PC-9 (cell line): ENCODE data around the gene UPF2. TPM values are rescaled to one million over a fixed set of nuclear protein-coding genes. Genes with fewer than 3 reads are reported as not detected.

Experiments
- BruUV-seq: library from RNA; stranded (reverse); fragments of 400-500 nt; replicated peaks from 2 replicates; lab custom pipeline; 2021; lab: Mats Ljungman, UMichigan
- CTCF ChIA-PET: fragments of 300-600 bp; sonication (Branson Sonifier 250); formaldehyde crosslinking; loops from one replicate; lab custom pipeline; 2022; ENCODE audit warnings: antibody characterized with exemption; lab: Charles Lee
- POLR2A ChIA-PET: fragments of 300-600 bp; sonication (Branson Sonifier 250); formaldehyde crosslinking; loops from one replicate; lab custom pipeline; 2022; ENCODE audit warnings: antibody characterized with exemption; ENCODE audit not compliant: unreplicated experiment; lab: Charles Lee
- DNase-seq, 2 experiments: peaks; one replicate each; pipeline versions ENCODE4 v3.0.0 to v3.0.0-alpha.2; 2015 to 2022; ENCODE audit warnings: mixed read lengths in 1 of 2
- H2AFZ ChIP-seq: fragments of 200-600 bp; sonication (generic); 2 replicates; pipeline ENCODE4 v1.8.1; 2017; ENCODE audit warnings: antibody characterized with exemption
- H3F3A ChIP-seq: fragments of 200-600 bp; sonication (generic); 2 replicates; pipeline ENCODE4 v1.8.1; 2017; ENCODE audit warnings: antibody characterized with exemption, mild to moderate bottlenecking, low read depth; ENCODE audit not compliant: insufficient read depth
- H3K27ac ChIP-seq: fragments of 200-600 bp; sonication (generic); 2 replicates; pipeline ENCODE4 v1.6.1; 2016; ENCODE audit warnings: mixed run types
- H3K27me3 ChIP-seq: fragments of 200-600 bp; sonication (generic); 2 replicates; pipeline ENCODE4 v1.6.1; 2016; ENCODE audit warnings: low read depth, mixed run types; ENCODE audit not compliant: insufficient read depth
- H3K36me3 ChIP-seq: fragments of 200-600 bp; sonication (generic); 2 replicates; pipeline ENCODE4 v1.6.1; 2016; ENCODE audit warnings: low read depth, mixed run types
- H3K4me1 ChIP-seq: fragments of 200-600 bp; sonication (generic); replicated peaks from 2 replicates; pipeline ENCODE4 v1.6.1; 2016; ENCODE audit warnings: mixed run types; ENCODE audit not compliant: insufficient read depth
- H3K4me2 ChIP-seq: fragments of 200-600 bp; sonication (generic); 2 replicates; pipeline ENCODE4 v1.6.1; 2017; ENCODE audit warnings: mixed run types
- H3K4me3 ChIP-seq: fragments of 200-600 bp; sonication (generic); 2 replicates; pipeline ENCODE4 v1.6.1; 2016; ENCODE audit warnings: mixed run types
- H3K79me2 ChIP-seq: fragments of 200-600 bp; sonication (generic); 2 replicates; pipeline ENCODE4 v1.6.1; 2017; ENCODE audit warnings: low read depth, mixed run types
- H3K9me2 ChIP-seq: fragments of 200-600 bp; sonication (generic); 2 replicates; pipeline ENCODE4 v1.8.1; 2017; ENCODE audit warnings: mild to moderate bottlenecking; ENCODE audit not compliant: insufficient read depth
- H3K9me3 ChIP-seq: fragments of 200-600 bp; sonication (generic); 2 replicates; pipeline ENCODE4 v1.8.1; 2016; ENCODE audit warnings: low read depth; ENCODE audit not compliant: insufficient read depth
- H4K20me1 ChIP-seq: fragments of 200-600 bp; sonication (generic); 2 replicates; pipeline ENCODE4 v1.8.1; 2017; ENCODE audit not compliant: insufficient read depth
- EZH2 ChIP-seq: fragments of 200-600 bp; sonication (generic); IDR thresholded peaks from 2 replicates; pipeline ENCODE4 v1.8.0; 2017; ENCODE audit warnings: antibody characterized with exemption, low read depth
- intact Hi-C: fragments of 100-400 bp; cut with micrococcal nuclease; formaldehyde crosslinking; loops from one replicate; pipeline ENCODE4 v1.10.0; 2022; ENCODE audit not compliant: unreplicated experiment
- total RNA-seq: library from RNA; stranded (reverse); gene quantifications from 2 replicates; pipeline ENCODE4 v1.2.3, GENCODE V29; 2021
- TF ChIP-seq, protein P1 (sequence below): fragments of 200-600 bp; sonication (generic); conservative IDR thresholded peaks from 2 replicates; pipeline ENCODE4 v1.6.1; 2017; ENCODE audit warnings: mixed run types, antibody characterized with exemption, mild to moderate bottlenecking, moderate library complexity

UPF2 gene
- total RNA-seq, 1 experiment from 2014 or later = 25.9 TPM

GRCh38 chr10:11896549-11897200, 145.9 kb downstream of the UPF2 start:
- no peak overlapping the region for H3K4me2 ChIP-seq
- no peaks in the 10 kb centered on the region for H3K9me2 ChIP-seq
- no peaks in the 10 kb centered on the region for H3K79me2 ChIP-seq
- no peaks in the 10 kb centered on the region for H4K20me1 ChIP-seq
- TF ChIP-seq, protein P1, sequence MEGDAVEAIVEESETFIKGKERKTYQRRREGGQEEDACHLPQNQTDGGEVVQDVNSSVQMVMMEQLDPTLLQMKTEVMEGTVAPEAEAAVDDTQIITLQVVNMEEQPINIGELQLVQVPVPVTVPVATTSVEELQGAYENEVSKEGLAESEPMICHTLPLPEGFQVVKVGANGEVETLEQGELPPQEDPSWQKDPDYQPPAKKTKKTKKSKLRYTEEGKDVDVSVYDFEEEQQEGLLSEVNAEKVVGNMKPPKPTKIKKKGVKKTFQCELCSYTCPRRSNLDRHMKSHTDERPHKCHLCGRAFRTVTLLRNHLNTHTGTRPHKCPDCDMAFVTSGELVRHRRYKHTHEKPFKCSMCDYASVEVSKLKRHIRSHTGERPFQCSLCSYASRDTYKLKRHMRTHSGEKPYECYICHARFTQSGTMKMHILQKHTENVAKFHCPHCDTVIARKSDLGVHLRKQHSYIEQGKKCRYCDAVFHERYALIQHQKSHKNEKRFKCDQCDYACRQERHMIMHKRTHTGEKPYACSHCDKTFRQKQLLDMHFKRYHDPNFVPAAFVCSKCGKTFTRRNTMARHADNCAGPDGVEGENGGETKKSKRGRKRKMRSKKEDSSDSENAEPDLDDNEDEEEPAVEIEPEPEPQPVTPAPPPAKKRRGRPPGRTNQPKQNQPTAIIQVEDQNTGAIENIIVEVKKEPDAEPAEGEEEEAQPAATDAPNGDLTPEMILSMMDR = no peak
- CTCF ChIA-PET = interaction anchor here (0.6 to 2.3 kb wide), 2 partner anchors 14 to 1802 kb away, joined by 6 to 12 read pairs; no protein-coding TSS in a partner anchor
- no peaks in the 10 kb centered on the region for H3K9me3 ChIP-seq
- H2AFZ ChIP-seq = no peak overlapping the region
- H3K4me3 ChIP-seq = no peak overlapping the region
- BruUV-seq = no TSS peak
- peaks cover 33% of the 10 kb centered on the region for H3K4me1 ChIP-seq
- POLR2A ChIA-PET = interaction anchor here (0.6 to 0.7 kb wide), 2 partner anchors 11 to 16 kb away, joined by 4 to 8 read pairs; no protein-coding TSS in a partner anchor
- H3K27ac ChIP-seq = peak overlapping the region; percentile 99
- intact Hi-C loops = no loop called here
- no peaks in the 10 kb centered on the region for H3K27me3 ChIP-seq
- no peak for DNase-seq
- no peaks in the 10 kb centered on the region for H3K36me3 ChIP-seq
- peaks cover 18% of the 10 kb centered on the region for H3F3A ChIP-seq

DNA sequence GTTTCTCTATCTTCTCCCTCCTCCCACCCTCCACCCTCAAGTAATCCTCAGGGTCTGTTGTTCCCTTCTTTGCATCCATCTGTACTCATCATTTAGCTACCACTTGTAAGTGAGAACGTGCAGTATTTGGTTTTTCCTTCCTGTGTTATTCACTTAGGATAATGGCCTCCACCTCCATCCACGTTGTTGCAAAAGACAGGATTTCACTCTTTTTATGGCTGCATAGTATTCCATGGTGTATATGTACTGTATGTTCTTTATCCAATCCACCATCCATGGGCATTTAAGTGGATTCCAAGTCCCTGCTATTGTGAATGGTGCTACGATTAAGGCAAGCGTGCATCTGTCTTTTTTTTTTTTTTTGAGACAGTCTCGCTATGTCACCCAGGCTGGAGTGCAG, 147.0 kb downstream of the UPF2 start:
- TF ChIP-seq EZH2 = no peak
- TF ChIP-seq, protein P1 = no peak
- CTCF ChIA-PET = no interaction called here
- Histone ChIP-seq H3K27ac (no peak overlapping the region), H3K9me2 (no peaks in the 10 kb centered on the region), H3F3A (peaks cover 18% of the 10 kb centered on the region), H3K27me3 (no peaks in the 10 kb centered on the region), H3K79me2 (no peaks in the 10 kb centered on the region), H2AFZ (no peak overlapping the region), H4K20me1 (no peaks in the 10 kb centered on the region), H3K4me3 (no peak overlapping the region), H3K36me3 (no peaks in the 10 kb centered on the region), H3K4me1 (peaks cover 33% of the 10 kb centered on the region), H3K9me3 (no peaks in the 10 kb centered on the region), H3K4me2 (no peak overlapping the region)
- POLR2A ChIA-PET = interaction anchor here (0.5 kb wide), 1 partner anchor 14 kb away, joined by 3 read pairs; no protein-coding TSS in a partner anchor
- intact Hi-C loops = no loop called here
- no TSS peak for BruUV-seq
- DNase-seq = no peak

DNA sequence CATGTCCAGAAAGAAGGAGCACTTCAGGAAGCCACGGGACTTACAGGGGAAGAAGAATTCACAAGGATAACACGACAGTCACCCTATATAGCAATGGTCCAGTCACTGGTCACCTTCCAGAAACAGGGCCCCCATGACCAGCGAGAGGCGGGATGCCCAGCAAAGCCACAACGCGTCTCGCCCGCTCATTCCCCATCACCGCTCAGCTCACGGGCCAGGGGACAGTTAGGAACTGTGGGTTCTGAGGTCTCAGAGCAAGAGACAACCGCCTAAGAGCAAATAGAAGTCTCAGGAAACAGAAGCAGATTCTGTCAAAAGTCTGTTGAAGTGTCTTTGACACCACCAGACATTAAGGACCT, 147.5 kb downstream of the UPF2 start:
- H3K4me3 ChIP-seq = no peak overlapping the region
- no peak overlapping the region for H3K4me2 ChIP-seq
- TF ChIP-seq, protein P1 = no peak
- TF ChIP-seq EZH2 = no peak
- peaks cover 33% of the 10 kb centered on the region for H3K4me1 ChIP-seq
- intact Hi-C loops = no loop called here
- H3K27ac ChIP-seq = no peak overlapping the region
- H3K9me2 ChIP-seq = no peaks in the 10 kb centered on the region
- no TSS peak for BruUV-seq
- no peak for DNase-seq
- H3K27me3 ChIP-seq = no peaks in the 10 kb centered on the region
- H3K36me3 ChIP-seq = no peaks in the 10 kb centered on the region
- POLR2A ChIA-PET = interaction anchor here (0.5 kb wide), 1 partner anchor 13 kb away, joined by 3 read pairs; no protein-coding TSS in a partner anchor
- CTCF ChIA-PET = no interaction called here
- H3K79me2 ChIP-seq = no peaks in the 10 kb centered on the region
- H3K9me3 ChIP-seq = no peaks in the 10 kb centered on the region
- no peaks in the 10 kb centered on the region for H4K20me1 ChIP-seq
- peaks cover 18% of the 10 kb centered on the region for H3F3A ChIP-seq
- H2AFZ ChIP-seq = no peak overlapping the region
